Astrocyte (in vitro differentiated cells and primary cell): ENCODE data around the gene DDIT4.

Experiments
- CTCF ChIP-seq: IDR thresholded peaks from 2 replicates; pipeline ENCODE4 v1.5.1; 2011; ENCODE audit warnings: low read depth, mild to moderate bottlenecking, inconsistent platforms, low read length, moderate library complexity; ENCODE audit not compliant: insufficient read depth
- EZH2 ChIP-seq: IDR thresholded peaks from 2 replicates; pipeline ENCODE4 v1.6.1; 2012; ENCODE audit warnings: mild to moderate bottlenecking, low read length, inconsistent platforms; ENCODE audit not compliant: insufficient read depth

DNA sequence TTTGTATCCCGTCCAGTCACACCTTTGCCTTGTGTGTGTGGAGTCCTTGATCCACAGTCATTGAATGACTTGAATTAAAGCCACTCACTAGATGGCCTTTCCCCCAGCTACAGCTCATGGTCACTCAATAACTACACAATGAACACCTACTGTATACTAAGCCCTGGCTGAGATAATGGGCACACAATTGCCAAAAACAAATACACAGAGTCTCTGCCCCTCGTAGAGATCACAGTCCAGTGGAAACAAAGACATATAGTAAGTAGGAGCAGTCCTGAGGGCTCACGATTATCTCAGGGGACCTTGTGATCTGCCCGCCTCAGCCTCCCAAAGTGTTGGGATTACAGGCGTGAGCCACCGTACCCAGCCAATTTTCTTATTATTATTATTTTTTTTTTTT lies 22.1 kb upstream of the DDIT4 start:
- TF ChIP-seq EZH2 (no peak), CTCF (no peak)
